ENCODE measurements around the gene HIVEP1.

HIVEP1 gene

DNA sequence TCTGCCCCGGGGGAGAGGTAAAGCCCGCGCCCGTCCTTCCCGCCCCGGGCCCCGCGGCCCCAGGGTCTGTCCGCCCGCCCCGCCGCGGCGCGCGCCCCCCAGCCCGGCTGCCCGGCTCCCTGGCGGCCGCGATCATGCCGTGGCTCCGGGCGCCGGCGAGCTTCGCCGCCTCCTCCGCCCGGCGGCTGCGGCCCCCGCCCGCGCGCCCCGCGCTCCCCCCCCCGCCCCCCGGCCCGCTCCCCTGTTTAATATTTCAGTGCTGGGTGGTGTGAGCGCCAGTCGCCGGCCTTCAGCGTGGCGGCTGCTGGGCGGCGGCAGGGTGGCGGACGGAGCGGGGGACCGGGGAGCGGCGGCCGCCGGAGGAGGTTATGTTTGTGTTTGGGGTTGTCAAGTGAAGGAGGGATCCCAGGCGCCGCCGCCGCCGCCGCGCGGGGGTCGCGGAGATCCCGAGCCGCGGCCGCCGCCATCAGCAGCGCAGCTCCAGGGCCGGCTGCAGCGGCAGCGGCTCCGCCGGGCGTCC lies at the start of gene HIVEP1:
TSS of gene HIVEP1 (plus strand) at position 275 of the 520 bp plus-strand sequence. CDS start 3,317 bp downstream, outside the sequence.
- DNase-seq (ENCODE audit: low read depth in 2 of 3, low spot score in 1 of 3) = peak in 1 of 3 donors; percentile 22

DNA sequence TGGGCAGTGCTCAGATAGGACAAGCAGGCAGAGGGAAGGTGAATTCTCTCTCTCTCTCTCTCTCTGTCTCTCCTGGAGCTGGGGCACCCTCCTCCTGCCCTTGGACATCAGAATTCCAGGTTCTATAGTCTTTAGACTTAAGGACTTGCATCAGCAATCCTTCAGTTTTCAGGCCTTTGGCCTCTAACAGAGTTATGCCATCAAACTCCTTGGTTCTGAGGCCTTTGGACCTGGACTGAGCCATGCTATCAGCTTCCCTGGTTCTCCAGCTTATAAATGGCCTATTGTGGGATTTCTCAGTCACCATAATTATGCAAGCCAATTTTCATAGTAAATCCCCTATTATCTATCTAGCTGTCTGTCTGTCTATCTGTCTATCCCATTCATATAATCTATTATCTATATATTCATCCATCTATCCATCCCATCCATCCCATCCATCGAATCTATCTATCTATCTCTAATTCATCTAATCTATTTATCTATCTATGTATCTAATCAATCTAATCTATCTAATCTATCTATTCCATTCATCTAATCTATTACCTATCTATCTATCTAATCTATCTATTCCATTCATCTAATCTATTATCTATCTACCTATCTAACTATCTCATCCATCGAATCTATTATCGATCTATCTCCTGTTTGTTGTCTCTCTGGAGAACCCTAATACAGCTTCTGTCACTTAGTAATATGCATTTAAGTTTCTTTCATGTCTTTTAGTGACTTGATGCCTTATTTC lies 48.2 kb upstream of the HIVEP1 start:
- no peak for DNase-seq (ENCODE audit: low read depth in 2 of 3, low spot score in 1 of 3)

DNA sequence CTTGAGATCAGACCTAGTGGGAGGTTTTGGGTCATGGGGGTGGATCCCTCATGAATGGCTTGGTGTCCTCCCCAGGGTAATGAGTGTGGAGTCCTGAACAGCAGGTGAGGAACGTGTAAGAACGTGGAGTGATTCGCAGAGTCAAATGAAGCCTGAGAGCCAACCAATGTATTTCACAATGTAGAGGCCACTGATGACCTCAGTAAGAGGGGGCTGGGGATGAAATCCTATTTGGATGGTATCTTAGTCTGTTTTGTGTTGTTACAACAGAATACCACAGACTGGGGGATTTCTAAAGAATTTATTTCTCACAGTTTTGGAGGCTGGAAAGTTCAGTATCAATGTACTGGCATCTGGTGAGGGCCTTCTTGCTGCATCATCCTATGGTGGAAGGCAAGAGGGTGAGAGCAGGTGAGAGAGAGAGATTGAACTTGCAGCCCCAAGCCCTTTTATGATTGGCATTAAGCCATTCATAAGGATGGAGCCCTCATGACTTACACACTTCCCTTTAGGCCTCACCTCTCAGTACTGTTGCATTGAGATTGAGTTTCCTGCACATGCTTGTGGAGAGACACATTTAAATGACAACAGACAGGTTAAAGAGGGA lies 47.3 kb upstream of the HIVEP1 start:
- DNase-seq (ENCODE audit: low read depth in 2 of 3, low spot score in 1 of 3) = no peak

DNA sequence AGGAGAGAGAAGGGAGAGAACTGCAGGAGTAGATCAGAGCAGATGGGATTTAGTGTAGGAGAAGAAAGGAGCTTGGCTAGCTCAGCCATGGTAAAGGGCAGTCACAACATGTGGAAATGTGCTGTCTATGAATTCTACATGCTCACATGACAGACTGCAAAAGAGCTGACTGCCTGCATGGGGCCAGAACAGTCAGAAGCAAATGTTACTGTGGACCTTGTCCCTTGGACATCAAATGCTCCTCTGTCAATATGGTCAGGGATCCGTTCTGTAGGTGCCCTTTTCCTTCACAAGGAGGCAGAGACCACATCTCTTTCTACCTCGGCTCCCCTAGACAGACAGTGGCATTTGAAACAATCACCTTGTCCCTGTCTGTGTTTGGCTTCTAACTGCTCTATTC lies 46.6 kb upstream of the HIVEP1 start:
- no peak for DNase-seq (ENCODE audit: low read depth in 2 of 3, low spot score in 1 of 3)

DNA sequence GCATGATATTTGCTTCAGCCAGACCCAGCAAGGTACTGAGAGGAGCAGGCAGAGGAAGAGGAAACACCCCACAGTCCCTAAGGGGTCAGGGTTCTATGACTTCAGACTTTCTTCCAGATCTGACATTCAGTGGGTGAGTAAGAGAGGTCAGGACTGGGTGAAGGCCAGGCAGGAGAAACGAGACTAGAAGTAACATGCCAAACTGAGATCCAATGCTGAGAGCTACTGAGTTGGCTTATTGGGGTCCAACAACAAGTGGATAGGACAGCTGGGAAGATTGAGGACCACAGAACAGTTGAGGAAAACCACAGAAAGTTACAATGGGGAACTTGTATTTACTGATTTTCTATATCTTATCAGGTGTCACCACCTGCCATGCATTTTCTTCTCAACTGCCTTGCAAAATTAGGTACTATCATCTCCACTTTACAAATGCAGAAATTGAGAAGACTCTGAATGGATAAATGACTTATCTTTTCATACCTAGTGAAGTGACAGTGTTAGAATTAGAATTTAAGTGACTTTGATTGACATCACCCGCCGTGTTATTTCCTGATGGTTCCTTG lies 43.8 kb upstream of the HIVEP1 start:
- DNase-seq (ENCODE audit: low read depth in 2 of 3, low spot score in 1 of 3) = no peak

DNA sequence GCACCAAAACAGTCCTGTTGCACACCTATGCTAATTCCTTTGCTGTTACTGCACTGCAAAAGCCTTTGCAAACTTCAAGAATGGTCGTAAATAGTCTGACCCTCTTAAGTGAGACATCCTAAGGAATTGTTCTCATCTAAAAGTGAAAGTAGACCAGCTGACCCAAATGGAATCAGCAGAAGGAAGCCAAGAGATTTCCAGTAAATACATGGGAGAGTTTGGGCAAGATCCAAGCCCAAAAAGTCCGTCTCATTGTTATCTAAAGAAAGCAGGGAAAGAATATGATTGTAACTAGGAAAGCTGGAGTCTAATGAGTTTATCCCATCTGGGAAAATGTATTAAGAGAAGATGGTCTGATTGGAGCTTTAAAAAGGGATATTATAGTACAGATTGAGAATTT lies 43.0 kb upstream of the HIVEP1 start:
- no peak for DNase-seq (ENCODE audit: low read depth in 2 of 3, low spot score in 1 of 3)

DNA sequence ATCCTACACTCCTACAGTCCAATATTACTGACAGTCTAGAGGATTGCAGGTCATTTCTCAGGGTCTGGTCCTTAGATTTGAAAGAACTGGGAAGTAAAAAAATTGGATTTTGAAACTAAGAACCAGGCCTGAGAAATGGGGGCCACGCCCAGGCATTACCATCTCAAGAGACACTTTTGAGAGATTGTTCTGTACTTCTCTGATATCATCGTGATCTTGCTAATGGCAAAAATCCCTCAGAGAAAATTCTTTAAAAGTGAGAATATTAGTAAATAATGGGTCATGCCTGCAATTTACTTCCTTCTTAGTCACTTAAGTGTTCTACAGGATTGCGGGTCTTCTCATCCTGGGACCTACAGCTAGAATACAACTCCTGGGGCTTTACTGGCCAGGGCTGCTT lies 42.0 kb upstream of the HIVEP1 start:
- no peak for DNase-seq (ENCODE audit: low read depth in 2 of 3, low spot score in 1 of 3)

DNA sequence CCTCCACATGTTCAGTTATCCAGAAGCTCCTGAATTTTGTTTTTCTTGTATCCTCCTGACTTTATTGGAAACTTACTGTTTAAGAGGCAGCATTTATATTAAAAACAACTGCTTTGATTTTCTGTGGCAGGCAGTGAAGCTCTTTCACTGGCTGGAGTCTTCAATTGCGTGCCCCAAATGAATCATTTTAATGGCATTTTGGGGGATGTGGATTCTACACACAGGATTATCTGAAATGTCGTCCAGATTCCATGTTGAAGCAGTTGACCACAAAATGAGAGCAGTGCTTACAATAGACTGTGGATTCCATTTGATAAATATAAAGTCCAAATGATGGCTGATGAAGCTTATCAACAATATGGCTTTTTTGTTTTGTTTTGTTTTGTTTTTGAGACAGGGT lies 41.0 kb upstream of the HIVEP1 start:
- no peak for DNase-seq (ENCODE audit: low read depth in 2 of 3, low spot score in 1 of 3)

DNA sequence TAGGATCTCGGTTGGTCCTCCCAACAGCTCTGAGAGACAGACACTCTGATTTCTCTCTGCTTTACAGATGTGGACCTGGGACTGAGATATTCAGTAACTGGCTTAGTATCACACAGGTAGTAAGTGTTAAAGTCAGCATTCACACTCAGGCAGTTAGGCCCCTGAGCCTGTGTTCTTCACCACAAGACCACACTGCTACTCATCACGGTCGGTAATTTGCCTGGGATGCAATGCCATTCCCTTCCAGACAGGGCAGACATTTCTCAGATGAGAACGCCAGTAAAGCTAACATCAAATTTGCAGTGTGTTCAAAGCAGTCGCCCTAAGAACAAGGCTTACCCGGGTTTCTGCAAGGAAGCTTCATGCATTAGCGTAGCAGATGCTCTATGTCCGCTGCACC lies 39.8 kb upstream of the HIVEP1 start:
- DNase-seq (ENCODE audit: low read depth in 2 of 3, low spot score in 1 of 3) = no peak

DNA sequence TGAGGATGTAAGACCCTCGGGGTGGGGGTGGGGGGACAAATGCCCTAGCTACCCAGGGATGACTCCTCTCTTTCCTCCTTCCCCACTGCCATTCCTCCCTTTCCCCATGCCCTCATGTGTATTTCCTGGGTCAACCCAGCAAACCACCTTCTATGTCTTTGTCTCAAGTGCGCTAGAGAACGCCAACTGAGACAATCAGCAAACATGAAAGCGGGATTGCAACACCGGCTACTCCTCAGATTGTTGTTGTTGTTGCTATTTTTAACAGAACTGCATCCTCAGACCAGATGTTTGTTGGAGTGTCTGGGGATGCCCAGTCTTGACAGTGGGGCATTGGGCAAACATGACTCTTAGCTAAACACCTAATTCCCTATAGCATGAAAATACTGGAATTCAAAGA lies 39.3 kb upstream of the HIVEP1 start:
- no peak for DNase-seq (ENCODE audit: low read depth in 2 of 3, low spot score in 1 of 3)

DNA sequence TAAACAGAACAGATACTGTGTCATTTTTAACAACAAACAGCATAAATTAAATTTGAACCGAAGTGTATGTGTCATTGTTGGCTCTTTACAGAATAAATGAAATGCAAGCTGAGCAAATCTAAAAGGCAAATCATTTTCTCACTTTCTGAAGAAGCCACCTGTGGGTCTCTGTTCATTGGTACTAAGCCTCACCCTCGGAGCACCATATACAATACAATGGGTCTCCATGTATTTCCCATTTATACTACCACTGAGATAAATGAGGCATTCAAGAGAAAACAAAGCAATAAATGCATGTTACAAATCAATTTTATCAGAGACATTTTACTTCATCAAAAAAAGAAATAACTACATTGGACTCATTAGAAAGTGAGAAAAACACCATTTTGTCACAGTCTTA lies 38.9 kb upstream of the HIVEP1 start:
- no peak for DNase-seq (ENCODE audit: low read depth in 2 of 3, low spot score in 1 of 3)

DNA sequence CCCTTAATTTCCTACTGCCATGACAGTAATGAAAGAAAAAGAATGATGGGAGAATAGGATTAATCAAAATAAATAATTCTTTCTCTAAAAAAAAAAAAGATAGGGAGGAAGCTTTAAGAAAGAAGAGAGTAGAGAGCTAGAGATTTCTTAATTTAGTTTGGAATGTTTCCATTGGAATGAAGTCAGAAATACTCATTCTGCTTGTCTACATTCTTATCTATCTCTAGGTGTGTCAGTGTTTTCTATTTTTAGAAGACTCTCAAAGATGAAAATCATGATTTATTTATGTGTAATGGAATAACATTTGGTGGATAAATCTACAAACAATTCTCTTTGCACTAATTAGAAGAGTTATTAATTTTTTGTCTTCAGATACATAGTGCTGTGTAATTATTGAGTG lies 38.0 kb upstream of the HIVEP1 start:
- DNase-seq (ENCODE audit: low read depth in 2 of 3, low spot score in 1 of 3) = no peak

DNA sequence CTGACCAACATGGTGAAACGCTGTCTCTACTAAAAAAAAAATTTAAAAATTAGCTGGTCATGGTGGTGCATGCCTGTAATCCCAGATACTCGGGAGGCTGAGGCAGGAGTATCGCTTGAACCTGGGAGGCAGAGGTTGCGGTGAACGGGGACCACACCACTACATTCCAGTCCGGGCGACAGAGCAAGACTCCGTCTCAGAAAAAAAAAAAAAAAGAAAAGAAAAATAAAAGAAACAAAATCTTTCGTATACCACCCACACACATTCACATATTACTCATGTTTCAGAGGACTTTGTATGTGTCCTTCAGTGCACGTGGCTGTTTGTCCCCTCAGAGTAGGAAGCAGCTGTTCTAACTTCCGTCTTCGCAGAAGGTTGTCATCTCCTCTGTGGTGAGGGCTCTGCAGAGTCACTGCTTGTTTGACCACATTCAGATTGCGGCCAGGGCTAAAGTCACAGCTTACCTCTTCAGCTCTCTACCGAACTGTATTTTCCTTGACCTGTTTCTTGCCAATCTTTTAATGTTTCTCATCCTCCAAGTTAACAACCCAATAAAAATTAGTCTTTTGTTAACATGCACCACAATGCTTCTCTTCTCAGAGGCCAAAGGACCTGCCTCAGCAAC lies 36.6 kb upstream of the HIVEP1 start:
- peak in 2 of 3 donors; percentile 3 to 4 for DNase-seq (ENCODE audit: low read depth in 2 of 3, low spot score in 1 of 3)

DNA sequence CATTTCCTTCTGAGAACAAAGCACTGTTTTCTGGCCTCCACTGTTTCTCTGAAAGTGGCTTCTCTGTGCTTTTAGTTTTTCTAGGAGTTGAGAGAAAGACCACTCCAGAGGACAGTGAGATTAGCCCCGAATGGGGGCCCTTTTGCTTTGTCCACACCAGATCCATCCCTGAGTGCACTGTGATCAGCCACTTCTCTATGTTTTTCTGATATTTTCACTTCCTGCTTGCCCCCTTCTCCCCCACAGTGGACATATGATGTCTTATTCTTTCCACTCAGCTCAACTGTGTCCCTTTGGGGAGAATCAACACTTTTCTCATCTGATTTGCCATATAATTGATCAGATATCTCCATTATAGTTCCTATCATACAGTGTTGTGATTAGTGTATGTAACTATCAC lies 35.6 kb upstream of the HIVEP1 start:
- no peak for DNase-seq (ENCODE audit: low read depth in 2 of 3, low spot score in 1 of 3)

DNA sequence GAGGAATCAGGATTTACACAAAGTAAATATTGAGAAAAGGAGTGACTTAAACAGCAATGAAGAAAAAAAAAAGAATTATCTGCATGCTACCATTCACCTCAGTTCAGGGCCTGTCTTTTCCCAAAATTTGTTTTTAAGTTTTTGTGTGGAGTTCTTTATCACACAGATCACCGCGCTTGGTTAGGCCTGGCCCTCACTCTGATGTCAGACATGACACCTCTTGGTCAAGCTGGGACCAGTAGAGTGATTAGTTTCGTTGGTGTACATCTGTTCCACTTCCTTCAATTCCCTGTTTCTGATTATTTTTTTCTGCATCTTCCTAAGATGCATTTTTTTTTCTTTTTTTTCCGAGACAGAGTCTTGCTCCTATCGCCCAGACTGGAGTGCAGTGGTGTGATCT lies 34.9 kb upstream of the HIVEP1 start:
- no peak for DNase-seq (ENCODE audit: low read depth in 2 of 3, low spot score in 1 of 3)

DNA sequence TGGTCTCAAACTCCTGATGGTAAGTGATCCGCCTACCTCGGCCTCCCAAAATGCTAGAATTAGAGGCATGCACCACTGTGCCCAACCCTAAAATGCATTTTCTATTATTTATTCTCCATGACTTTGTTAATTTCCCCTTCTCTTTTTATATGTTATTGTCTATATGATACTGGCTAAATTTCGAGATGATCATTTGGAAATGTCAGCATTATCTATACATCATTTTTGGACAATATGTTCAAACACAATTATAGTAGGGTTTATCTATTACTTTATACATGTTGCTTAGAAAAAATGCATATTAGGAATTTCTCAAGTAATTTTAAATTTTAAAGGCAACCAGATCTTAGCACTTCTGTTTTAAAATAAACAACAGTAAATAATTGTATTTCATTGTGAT lies 34.4 kb upstream of the HIVEP1 start:
- no peak for DNase-seq (ENCODE audit: low read depth in 2 of 3, low spot score in 1 of 3)

DNA sequence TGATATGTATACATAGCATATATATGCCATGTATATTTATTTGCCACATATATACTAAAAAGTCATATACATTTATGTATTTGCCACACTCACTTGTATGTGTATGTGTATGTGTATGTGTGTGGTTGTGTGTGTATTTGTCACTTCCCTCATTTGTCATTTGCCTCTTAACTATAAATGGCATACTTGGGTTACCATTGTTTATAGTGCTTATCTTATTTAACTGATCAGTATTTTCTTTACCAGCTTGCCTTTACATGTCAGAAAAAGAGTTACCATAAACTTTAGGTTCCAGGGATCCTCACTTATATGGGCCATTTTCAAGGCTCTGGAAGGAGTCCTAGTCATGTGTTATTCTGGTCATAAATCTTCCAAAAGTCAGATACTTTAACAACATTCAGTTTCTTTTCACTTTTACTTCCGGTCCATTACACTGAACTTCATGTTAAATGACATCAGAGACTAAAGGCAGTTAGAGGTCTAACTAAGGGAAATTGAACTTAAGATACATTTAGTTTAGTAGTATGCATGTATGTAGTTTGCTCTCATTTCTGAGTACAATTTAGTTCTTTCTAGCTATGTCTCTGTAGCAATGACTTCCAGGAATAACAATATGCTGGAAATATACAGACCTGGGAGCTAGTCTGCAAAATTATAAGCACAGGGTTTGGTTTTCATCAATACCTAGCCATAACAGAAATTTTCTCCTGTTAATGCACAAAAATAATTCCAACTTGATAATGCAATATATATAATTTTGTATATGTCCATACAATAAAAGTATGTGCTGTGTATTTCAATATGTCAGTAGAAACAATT lies 33.7 kb upstream of the HIVEP1 start:
- no peak for DNase-seq (ENCODE audit: low read depth in 2 of 3, low spot score in 1 of 3)

DNA sequence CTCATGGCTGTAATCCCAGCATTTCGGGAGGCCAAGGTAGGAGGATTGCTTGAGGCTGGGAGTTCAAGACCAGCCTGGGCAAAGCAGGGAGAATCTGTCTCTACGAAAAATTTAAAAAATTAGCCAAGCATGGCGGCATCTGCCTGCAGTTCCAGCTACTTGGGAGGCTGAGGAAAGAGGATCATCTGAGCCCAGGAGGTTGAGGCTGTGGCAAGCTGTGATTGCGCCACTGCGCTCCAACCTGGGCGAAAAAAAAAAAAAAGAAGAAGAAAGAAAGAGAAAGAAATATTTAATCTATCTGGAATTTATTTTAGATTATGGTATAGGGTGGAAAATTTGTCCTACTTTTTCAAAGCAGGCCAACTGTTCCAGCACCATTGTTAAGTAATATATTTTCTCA lies 32.2 kb upstream of the HIVEP1 start:
- no peak for DNase-seq (ENCODE audit: low read depth in 2 of 3, low spot score in 1 of 3)

DNA sequence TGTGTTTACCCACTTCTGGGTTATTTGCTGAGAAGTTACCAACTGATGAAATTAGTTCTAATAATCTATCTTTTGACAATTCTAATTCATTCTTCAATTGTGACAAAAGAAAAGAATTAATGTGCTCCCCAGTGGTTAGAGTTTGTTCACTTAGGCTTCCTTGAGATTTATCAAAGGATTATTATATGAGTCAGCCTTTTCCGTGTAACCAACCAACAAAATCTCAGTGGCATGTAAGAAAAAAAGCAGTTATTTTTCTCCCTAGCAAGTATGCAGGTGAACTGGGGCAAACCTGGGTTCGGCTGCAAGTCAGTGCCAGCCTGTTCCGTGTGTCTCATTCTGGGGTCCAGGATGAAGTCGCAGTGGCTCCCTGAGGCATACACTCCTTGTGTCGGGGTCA lies 28.8 kb upstream of the HIVEP1 start:
- DNase-seq (ENCODE audit: low read depth in 2 of 3, low spot score in 1 of 3) = no peak

DNA sequence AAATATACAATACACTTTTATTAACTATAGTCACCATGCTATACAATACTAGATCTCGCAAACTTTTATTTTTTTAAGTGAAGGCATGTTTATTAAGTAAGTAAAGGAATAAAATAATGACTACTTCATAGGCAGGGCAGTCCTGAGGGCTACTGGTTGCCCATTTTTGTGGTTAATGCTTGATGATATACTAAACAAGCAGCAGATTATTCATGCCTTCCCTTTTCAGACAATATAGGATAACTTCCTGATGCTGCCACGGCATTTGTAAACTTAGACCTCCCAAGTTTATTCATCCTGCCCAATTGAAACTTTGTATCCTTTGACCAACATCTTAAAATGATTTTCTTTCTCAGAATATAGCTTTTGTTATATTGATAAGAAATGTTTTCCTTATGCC lies 24.7 kb upstream of the HIVEP1 start:
- DNase-seq (ENCODE audit: low read depth in 2 of 3, low spot score in 1 of 3) = no peak

DNA sequence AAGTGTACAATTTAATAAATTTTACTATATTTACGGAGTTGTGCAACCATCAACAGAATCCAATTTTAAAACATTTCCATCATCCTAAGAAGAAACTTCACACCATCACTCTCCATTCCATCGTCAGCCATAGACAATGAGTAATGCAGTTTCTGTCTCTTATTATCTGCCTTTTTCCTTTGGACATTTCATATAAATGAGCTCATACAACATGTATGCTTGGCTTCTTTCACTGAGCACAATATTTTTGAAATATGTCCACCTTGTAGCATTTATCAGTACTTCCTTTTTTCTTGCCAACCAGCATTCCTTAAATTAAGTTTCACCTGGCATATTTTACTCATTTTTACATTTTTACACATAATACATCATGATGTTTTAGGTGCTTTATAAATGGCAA lies 22.7 kb upstream of the HIVEP1 start:
- no peak for DNase-seq (ENCODE audit: low read depth in 2 of 3, low spot score in 1 of 3)
